Body of pancreas (tissue), 4 donors: ENCODE measurements around the gene WWOX. TPM values are rescaled to one million over a fixed set of nuclear protein-coding genes. Genes with fewer than 3 reads are reported as not detected.

Experiments used
- ATAC-seq: fragments of 150-250 bp; one replicate; pipeline ENCODE4 v1.9.1; 2016
- DNase-seq, 4 donors: peaks; one replicate each; pipeline ENCODE4 v3.0.0-alpha.2; 2019
- H3K27ac ChIP-seq, 4 donors: fragments of 200-600 bp; sonication (generic); 1 replicate in 3 of 4; 2 replicates in 1 of 4; pipeline versions ENCODE4 v1.5.1 to v1.6.1; 2016 to 2019; ENCODE audit warnings: mild to moderate bottlenecking in 1 of 4, mixed read lengths in 1 of 4, moderate library complexity in 1 of 4
- H3K27me3 ChIP-seq, 2 donors: fragments of 200-600 bp; sonication (generic); one replicate each; pipeline ENCODE4 v1.6.0; 2016; ENCODE audit warnings: mild to moderate bottlenecking in 1 of 2
- H3K36me3 ChIP-seq, 2 donors: fragments of 200-600 bp; sonication (generic); replicated peaks in 1 of 2; 2 replicates each; pipeline ENCODE4 v1.5.1; 2016; ENCODE audit warnings: low read depth in 2 of 2; ENCODE audit not compliant: insufficient read depth in 1 of 2
- H3K4me1 ChIP-seq: fragments of 200-600 bp; sonication (generic); one replicate; pipeline ENCODE4 v1.6.0; 2016
- H3K4me3 ChIP-seq, 2 donors: fragments of 200-600 bp; sonication (generic); 1 replicate in 1 of 2; 2 replicates in 1 of 2; pipeline ENCODE4 v1.5.1; 2016 to 2019
- H3K9me3 ChIP-seq, 3 donors: fragments of 200-600 bp; sonication (generic); 1 replicate in 2 of 3; 2 replicates in 1 of 3; pipeline ENCODE4 v1.5.1; 2016
- POLR2A ChIP-seq, 3 donors: fragments of 450-650 bp; IDR thresholded peaks; one replicate each; pipeline ENCODE4 v1.6.1; 2016; ENCODE audit warnings: antibody characterized with exemption in 3 of 3, mild to moderate bottlenecking in 2 of 3
- WGBS, 2 donors: methylation state at CpG; one replicate each; pipeline ENCODE4 v1.1.5; 2017; 5-methylcytosine and 5-hydroxymethylcytosine counted together
- intact Hi-C: fragments of 100-400 bp; cut with DNase I; formaldehyde crosslinking; loops from one replicate; pipeline ENCODE4 v1.15.1; 2023
- total RNA-seq, 2 donors: library from RNA; depleted of rRNA; stranded (reverse); fragments of >200 nt; gene quantifications; one replicate each; pipeline ENCODE4 v1.1.0, GENCODE V29; 2016
- TF ChIP-seq, protein P1 (sequence below), 7 experiments: fragments of 450-650 bp in 4 of 7; fragments of 200-600 bp in 3 of 7; sonication (generic) in 3 of 7; IDR thresholded peaks; one replicate each; pipeline ENCODE4 v1.5.1; 2016 to 2019; ENCODE audit warnings: antibody characterized with exemption in 7 of 7

The WWOX gene
- total RNA-seq, 2 donors from 2014 or later: 52.7 to 67.2 TPM

DNA sequence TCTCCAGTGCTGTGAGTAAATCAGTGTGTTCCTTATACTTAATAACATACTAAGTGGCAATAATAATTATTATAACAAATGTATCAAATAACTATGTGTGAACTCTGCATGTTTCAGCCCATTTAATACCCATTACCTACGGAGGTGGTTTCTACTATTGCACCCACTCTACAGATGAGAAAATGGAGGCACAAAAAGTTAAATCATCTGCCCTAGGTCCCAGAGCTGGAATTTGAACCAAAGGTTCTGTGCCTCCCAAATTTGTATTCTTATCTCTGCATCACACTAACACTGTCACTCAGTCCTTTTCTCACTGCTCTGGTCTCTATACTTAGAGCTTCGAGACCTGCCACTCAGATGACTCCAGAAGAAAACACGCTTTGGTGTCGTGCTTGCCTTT lies 1084.1 kb downstream of the WWOX start:
- no peak overlapping the region for H3K4me3 ChIP-seq
- H3K9me3 ChIP-seq: peaks cover 0 to 7% (median 0%) of the 10 kb centered on the region in 3 donors
- no peaks in the 10 kb centered on the region for H3K27me3 ChIP-seq
- WGBS, 2 donors: 84 to 95% methylated on average over 4 of the region's 4 CpGs
- H3K4me1 ChIP-seq: no peaks in the 10 kb centered on the region
- no peak overlapping the region for H3K27ac ChIP-seq
- H3K36me3 ChIP-seq: no peaks in the 10 kb centered on the region
- intact Hi-C loops: no loop called here
- no peak for TF ChIP-seq POLR2A (IDR thresholded peaks at IDR 0.05)
- TF ChIP-seq, protein P1, sequence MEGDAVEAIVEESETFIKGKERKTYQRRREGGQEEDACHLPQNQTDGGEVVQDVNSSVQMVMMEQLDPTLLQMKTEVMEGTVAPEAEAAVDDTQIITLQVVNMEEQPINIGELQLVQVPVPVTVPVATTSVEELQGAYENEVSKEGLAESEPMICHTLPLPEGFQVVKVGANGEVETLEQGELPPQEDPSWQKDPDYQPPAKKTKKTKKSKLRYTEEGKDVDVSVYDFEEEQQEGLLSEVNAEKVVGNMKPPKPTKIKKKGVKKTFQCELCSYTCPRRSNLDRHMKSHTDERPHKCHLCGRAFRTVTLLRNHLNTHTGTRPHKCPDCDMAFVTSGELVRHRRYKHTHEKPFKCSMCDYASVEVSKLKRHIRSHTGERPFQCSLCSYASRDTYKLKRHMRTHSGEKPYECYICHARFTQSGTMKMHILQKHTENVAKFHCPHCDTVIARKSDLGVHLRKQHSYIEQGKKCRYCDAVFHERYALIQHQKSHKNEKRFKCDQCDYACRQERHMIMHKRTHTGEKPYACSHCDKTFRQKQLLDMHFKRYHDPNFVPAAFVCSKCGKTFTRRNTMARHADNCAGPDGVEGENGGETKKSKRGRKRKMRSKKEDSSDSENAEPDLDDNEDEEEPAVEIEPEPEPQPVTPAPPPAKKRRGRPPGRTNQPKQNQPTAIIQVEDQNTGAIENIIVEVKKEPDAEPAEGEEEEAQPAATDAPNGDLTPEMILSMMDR (IDR thresholded peaks at IDR 0.05): no peak
- ATAC-seq: no peak
- no peak for DNase-seq

DNA sequence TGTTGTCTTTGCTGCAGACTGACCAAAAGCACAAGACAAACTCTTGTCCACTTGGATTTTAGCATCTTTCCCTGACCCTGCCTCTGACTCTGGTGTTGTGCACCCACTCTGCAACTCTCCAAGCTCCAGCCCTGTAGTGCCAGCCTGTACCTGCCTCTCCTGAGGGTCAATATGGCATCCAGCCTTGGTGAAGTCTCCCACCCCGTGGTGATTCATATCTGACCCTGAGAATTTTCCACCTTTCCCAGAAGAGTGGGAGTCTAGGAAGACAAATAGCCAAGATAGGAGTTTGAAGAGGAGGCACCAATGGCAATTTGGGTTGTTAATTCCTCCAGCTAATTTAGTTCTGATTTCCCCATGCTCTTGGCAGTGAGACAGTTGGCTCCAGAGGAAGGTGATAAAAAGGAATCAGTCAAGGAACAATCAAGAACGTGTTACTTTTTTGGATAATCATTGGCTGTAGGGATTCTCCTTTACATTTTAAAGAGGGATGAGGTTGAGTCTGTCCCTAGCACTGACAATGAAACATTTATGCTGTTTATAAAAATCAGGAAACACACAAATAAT lies 1085.1 kb downstream of the WWOX start:
- 52 to 55% methylated on average over 2 of the region's 2 CpGs for WGBS, 2 donors
- TF ChIP-seq POLR2A (IDR thresholded peaks at IDR 0.05): no peak
- TF ChIP-seq, protein P1 (IDR thresholded peaks at IDR 0.05): no peak
- H3K36me3 ChIP-seq: no peaks in the 10 kb centered on the region
- no peaks in the 10 kb centered on the region for H3K27me3 ChIP-seq
- ATAC-seq (no peak), DNase-seq (no peak)
- peaks cover 0 to 1% (median 0%) of the 10 kb centered on the region in 3 donors for H3K9me3 ChIP-seq
- no peak overlapping the region for H3K4me3 ChIP-seq
- H3K27ac ChIP-seq: no peak overlapping the region
- intact Hi-C loops: no loop called here
- no peaks in the 10 kb centered on the region for H3K4me1 ChIP-seq

DNA sequence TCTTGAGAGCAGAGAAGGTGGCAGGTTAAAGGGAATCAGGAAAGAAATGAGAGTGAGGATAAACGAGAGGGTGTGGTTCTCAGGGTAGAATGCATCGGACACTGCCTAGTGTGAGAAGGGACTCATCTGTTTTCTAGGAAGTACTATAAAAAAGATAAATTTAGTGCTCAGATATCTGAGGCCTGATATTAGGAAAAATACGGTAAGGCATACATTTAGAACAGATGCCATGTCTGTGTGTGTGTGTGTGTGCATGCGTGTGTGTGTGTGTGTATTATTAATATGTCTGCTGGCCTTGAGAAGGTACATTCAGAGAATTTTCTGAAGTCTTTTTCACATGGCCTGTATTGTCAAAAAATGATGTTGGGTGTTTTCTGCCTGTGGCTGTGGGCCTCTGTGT lies 1086.3 kb downstream of the WWOX start:
- Histone ChIP-seq H3K36me3 (no peaks in the 10 kb centered on the region), H3K27ac (no peak overlapping the region), H3K4me3 (no peak overlapping the region), H3K27me3 (no peaks in the 10 kb centered on the region), H3K9me3 (no peaks in the 10 kb centered on the region), H3K4me1 (no peaks in the 10 kb centered on the region)
- TF ChIP-seq, protein P1 (IDR thresholded peaks at IDR 0.05): no peak
- TF ChIP-seq POLR2A (IDR thresholded peaks at IDR 0.05): no peak
- intact Hi-C loops: no loop called here
- ATAC-seq: no peak
- DNase-seq: no peak
- 71 to 83% methylated on average over 4 of the region's 4 CpGs for WGBS, 2 donors

DNA sequence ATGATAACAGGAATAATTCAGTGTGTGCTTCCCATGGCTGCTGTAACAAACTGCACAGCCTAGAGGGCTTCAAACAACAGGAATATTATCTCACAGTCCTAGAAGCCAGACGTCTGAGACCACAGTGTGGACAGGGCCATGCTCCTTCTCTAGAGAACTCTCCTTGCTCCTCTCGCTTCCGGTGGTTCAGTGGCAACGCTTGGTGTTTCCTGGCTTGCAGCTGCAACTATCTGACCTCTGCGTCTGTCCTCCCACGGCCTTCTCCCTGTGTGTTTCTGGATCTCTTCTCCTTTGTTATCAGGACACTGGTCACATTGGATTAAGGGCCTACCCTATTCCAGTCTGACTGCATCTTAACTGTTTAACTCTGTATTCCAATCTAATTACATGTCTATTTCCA lies 1086.7 kb downstream of the WWOX start:
- no peak for TF ChIP-seq POLR2A (IDR thresholded peaks at IDR 0.05)
- TF ChIP-seq, protein P1 (IDR thresholded peaks at IDR 0.05): no peak
- 72 to 87% methylated on average over 6 of the region's 6 CpGs for WGBS, 2 donors

DNA sequence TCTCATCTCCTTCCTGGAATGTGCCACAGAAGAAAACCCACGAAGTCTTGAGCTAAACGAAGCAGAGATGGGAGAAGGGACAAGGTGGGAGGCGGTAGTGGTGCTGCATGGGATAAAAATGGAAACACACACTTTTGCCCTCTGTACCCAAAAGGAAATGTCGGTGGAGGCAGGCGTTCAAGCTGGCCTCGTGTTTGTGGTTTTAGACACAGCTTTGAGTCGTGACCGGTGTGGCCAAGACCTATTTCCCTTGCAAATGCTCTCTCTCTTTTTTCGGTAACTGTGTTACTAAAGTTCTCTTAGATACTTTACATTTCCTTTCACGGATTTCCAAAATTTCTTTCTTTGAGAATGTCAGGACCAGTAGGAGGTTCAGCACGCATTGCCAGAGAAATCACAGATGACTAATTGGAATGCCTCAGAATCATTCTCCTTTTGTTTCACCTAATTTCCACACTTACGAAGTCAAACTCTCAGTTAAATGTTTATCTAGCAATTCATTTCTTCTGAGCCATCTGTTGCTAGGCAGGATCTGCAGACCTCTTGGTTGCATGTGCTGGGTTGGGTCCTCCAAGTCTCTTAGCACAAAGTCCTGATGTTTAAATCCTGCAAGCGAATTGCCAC lies 1088.8 kb downstream of the WWOX start:
- no peak for ATAC-seq
- no peaks in the 10 kb centered on the region for H3K4me1 ChIP-seq
- H3K9me3 ChIP-seq: no peaks in the 10 kb centered on the region
- no peak overlapping the region for H3K4me3 ChIP-seq
- no peak for TF ChIP-seq POLR2A (IDR thresholded peaks at IDR 0.05)
- TF ChIP-seq, protein P1 (IDR thresholded peaks at IDR 0.05): no peak
- H3K36me3 ChIP-seq: no peaks in the 10 kb centered on the region
- intact Hi-C loops: no loop called here
- no peaks in the 10 kb centered on the region for H3K27me3 ChIP-seq
- no peak overlapping the region for H3K27ac ChIP-seq
- DNase-seq: no peak
- WGBS, 2 donors: 72 to 82% methylated on average over 13 of the region's 13 CpGs

More for the DNA sequence above, 1086.7 kb downstream of the WWOX start:
- DNase-seq (no peak), ATAC-seq (peak; percentile 18)
- no peaks in the 10 kb centered on the region for H3K4me1 ChIP-seq
- H3K36me3 ChIP-seq: no peaks in the 10 kb centered on the region
- H3K4me3 ChIP-seq: no peak overlapping the region
- no peaks in the 10 kb centered on the region for H3K9me3 ChIP-seq
- intact Hi-C loops: no loop called here
- no peaks in the 10 kb centered on the region for H3K27me3 ChIP-seq
- no peak overlapping the region for H3K27ac ChIP-seq
